Measurements from ENCODE around the gene SH3RF3. TPM values are rescaled to one million over a fixed set of nuclear protein-coding genes. Genes with fewer than 3 reads are reported as not detected.
A peak's percentile ranks its signal among the peaks of the same experiment; 100 is the strongest.

The SH3RF3 gene
- total and polyA plus RNA-seq, 3 experiments from 2014 or later, result 0.24 to 0.31 (median 0.27) TPM

DNA sequence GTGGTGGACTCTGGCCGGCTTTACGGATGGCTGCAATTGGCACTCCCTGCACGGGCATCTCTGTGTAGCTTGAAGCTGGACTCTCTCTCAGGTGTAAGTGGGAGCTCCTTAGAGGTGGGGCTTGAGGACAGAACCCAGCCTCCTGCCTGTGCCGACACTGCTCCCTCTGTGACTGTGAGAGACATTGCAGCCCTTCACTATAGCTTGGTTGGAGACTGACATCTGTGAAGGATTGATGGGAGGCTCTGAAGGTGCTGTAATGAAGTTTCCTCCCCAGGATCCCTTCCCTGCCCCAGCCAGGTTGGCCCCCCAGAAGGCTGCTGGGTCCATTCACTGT, 166.7 kb downstream of the SH3RF3 start:
- no peak overlapping the region for H3K4me3 Mint-ChIP-seq
- Histone ChIP-seq H3K36me3 (ENCODE audit: insufficient read depth, low read length) (no peaks in the 10 kb centered on the region), H3K9me3 (ENCODE audit: low read length) (no peaks in the 10 kb centered on the region), H3K27me3 (ENCODE audit: insufficient read depth, low read length, poor library complexity, severe bottlenecking) (no peaks in the 10 kb centered on the region), H3K4me3 (ENCODE audit: low read length) (no peak overlapping the region), H3K4me1 (ENCODE audit: insufficient read depth, low read length) (no peaks in the 10 kb centered on the region), H3K27ac (ENCODE audit: low read depth, low read length) (no peak overlapping the region)
- H3K4me1 Mint-ChIP-seq, result no peaks in the 10 kb centered on the region
- H3K27me3 Mint-ChIP-seq, result peaks cover 3 to 8% of the 10 kb centered on the region in 2 donors
- H3K9me3 Mint-ChIP-seq, result peaks cover 0 to 6% (median 0%) of the 10 kb centered on the region in 5 donors
- no peak overlapping the region for H3K27ac Mint-ChIP-seq
- POLR2A ChIA-PET, result no interaction called here
- CTCF ChIA-PET, result no interaction called here
- DNase-seq, result no peak
- H3K36me3 Mint-ChIP-seq, result no peaks in the 10 kb centered on the region

DNA sequence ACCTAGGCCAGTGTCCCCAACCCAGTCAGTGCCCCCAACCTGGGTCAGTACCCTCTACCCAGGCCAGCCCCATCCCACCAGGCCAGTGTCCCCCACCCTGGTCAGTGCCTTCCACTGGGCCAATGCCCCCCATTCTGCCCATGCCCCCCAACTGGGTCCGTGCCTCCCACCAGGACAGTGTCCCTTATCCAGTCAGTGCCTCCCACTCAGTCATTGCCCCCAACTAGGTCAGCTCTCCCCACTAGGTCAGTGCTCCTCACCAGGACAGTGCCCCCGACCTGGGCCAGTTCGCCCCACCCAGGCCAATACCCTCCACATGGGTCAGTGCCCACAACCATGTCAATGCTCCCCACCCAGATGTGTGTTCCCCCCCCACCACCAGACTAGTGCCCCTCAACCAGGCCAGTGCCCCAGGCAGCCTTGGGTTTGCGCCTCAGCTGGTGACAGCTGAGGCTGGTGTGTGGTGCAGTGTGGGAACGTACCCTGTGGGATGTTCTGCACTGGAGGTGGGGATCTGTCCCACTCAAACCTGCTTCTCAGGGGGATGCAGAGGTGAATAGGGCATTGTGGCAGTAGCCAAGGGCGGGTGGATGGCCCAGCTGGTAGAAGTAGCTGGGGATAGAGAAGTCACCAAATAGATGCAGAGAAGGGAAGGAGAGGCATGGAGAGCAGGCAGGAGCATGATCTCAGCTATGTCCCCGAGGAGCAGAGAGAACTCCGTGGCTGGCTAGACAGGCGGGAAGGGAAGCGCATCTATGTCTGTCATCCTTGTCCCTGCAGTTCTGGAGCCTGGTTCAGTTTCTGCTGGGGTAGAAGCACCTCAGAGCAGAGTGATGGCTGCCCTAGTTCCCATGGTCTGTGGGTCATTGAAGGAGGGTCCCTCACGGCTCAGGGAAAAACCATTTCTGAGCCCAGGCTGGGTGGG, 168.8 kb downstream of the SH3RF3 start:
- DNase-seq, result no peak
- H3K4me3 Mint-ChIP-seq, result no peak overlapping the region
- H3K36me3 Mint-ChIP-seq, result no peaks in the 10 kb centered on the region
- no peak overlapping the region for H3K27ac ChIP-seq (ENCODE audit: low read depth, low read length)
- H3K36me3 ChIP-seq (ENCODE audit: insufficient read depth, low read length), result no peaks in the 10 kb centered on the region
- no peaks in the 10 kb centered on the region for H3K4me1 Mint-ChIP-seq
- CTCF ChIA-PET, result no interaction called here
- H3K27me3 Mint-ChIP-seq, result peaks cover 3 to 4% of the 10 kb centered on the region in 2 donors
- no peak overlapping the region for H3K4me3 ChIP-seq (ENCODE audit: low read length)
- no peaks in the 10 kb centered on the region for H3K4me1 ChIP-seq (ENCODE audit: insufficient read depth, low read length)
- H3K9me3 ChIP-seq (ENCODE audit: low read length), result no peaks in the 10 kb centered on the region
- H3K27ac Mint-ChIP-seq, result peak overlapping the region in 1 of 8 donors; percentile 17
- H3K27me3 ChIP-seq (ENCODE audit: insufficient read depth, low read length, poor library complexity, severe bottlenecking), result no peaks in the 10 kb centered on the region
- POLR2A ChIA-PET, result no interaction called here
- H3K9me3 Mint-ChIP-seq, result peaks cover 0 to 6% (median 0%) of the 10 kb centered on the region in 5 donors

DNA sequence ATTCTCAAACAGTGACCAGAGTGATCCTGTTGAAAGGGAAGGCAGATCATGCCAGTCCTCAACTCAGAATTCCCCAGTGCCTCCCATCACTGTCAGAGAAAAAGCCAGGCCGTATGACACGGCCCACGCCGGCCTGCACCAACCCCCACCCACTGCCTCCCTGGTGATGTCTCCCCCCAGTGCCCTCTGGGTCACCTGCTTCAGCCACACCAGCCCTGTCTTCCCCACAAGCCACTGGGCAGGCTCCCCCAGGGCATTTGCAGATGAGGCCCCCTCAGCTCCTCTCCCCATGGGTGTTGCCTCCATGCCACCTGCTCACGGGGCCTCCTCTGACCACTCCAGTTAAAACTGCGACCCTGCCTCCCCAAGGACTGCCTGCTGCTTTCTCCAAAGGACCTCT, 169.8 kb downstream of the SH3RF3 start:
- no peaks in the 10 kb centered on the region for H3K36me3 Mint-ChIP-seq
- H3K9me3 ChIP-seq (ENCODE audit: low read length), result no peaks in the 10 kb centered on the region
- no peak overlapping the region for H3K4me3 Mint-ChIP-seq
- ChIA-PET POLR2A (no interaction called here), CTCF (no interaction called here)
- no peaks in the 10 kb centered on the region for H3K27me3 ChIP-seq (ENCODE audit: insufficient read depth, low read length, poor library complexity, severe bottlenecking)
- no peak overlapping the region for H3K4me3 ChIP-seq (ENCODE audit: low read length)
- no peak overlapping the region for H3K27ac ChIP-seq (ENCODE audit: low read depth, low read length)
- peak overlapping the region in 1 of 8 donors; percentile 12 for H3K27ac Mint-ChIP-seq
- DNase-seq, result no peak
- H3K9me3 Mint-ChIP-seq, result peaks cover 0 to 2% (median 0%) of the 10 kb centered on the region in 5 donors
- no peaks in the 10 kb centered on the region for H3K4me1 ChIP-seq (ENCODE audit: insufficient read depth, low read length)
- H3K27me3 Mint-ChIP-seq, result peaks cover 2 to 4% of the 10 kb centered on the region in 2 donors
- no peaks in the 10 kb centered on the region for H3K4me1 Mint-ChIP-seq
- H3K36me3 ChIP-seq (ENCODE audit: insufficient read depth, low read length), result no peaks in the 10 kb centered on the region

DNA sequence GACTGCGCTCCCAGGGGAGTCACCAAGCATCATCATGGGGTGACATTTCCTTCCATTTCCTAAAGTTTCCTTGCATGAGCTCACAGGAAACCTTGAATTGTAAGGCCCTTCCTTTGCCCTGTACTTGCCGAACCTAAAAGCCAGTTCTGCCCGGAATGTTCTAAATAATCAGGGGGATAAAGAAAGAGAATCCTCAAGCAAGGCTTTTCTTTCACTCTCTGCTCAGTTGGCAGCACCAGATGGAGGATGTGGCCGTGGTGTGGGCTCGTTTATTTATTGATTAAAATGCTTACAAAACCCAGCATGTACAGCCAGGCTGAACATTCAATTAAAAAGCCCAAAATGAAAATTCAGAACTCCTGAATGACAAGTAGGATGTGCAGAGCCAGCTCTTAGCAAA, 170.5 kb downstream of the SH3RF3 start:
- no peak overlapping the region for H3K4me3 ChIP-seq (ENCODE audit: low read length)
- H3K27ac Mint-ChIP-seq, result peak overlapping the region in 1 of 8 donors; percentile 35
- H3K27ac ChIP-seq (ENCODE audit: low read depth, low read length), result no peak overlapping the region
- no peaks in the 10 kb centered on the region for H3K27me3 ChIP-seq (ENCODE audit: insufficient read depth, low read length, poor library complexity, severe bottlenecking)
- H3K36me3 Mint-ChIP-seq, result no peaks in the 10 kb centered on the region
- no peaks in the 10 kb centered on the region for H3K9me3 Mint-ChIP-seq
- ChIA-PET POLR2A (no interaction called here), CTCF (no interaction called here)
- no peak for DNase-seq
- no peaks in the 10 kb centered on the region for H3K9me3 ChIP-seq (ENCODE audit: low read length)
- no peaks in the 10 kb centered on the region for H3K4me1 Mint-ChIP-seq
- H3K27me3 Mint-ChIP-seq, result peaks cover 2 to 7% of the 10 kb centered on the region in 2 donors
- H3K4me1 ChIP-seq (ENCODE audit: insufficient read depth, low read length), result no peaks in the 10 kb centered on the region
- H3K4me3 Mint-ChIP-seq, result no peak overlapping the region
- H3K36me3 ChIP-seq (ENCODE audit: insufficient read depth, low read length), result no peaks in the 10 kb centered on the region

DNA sequence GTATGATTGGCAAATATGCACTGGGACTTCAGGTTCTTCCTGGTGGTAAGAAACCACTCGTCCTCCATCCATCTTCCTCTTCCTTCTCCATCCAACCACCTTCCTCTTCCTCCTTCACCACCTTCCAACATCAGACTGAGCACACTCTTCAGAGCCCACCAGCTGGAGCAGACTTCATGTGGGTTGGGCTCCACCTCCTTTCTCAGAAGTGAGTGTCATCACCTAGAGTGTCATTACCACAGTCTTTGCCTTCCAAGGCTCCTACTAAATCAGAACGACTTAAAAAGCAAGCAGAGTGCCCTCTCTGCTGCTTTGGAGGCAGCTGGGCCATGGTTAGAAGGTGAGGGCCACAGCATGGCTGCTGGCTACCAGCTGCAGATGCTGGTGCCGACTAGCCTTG, 171.6 kb downstream of the SH3RF3 start:
- Mint-ChIP-seq H3K36me3 (no peaks in the 10 kb centered on the region), H3K27ac (no peak overlapping the region), H3K9me3 (no peaks in the 10 kb centered on the region), H3K4me3 (no peak overlapping the region), H3K4me1 (no peaks in the 10 kb centered on the region), H3K27me3 (peaks cover 2 to 7% of the 10 kb centered on the region in 2 donors)
- H3K27ac ChIP-seq (ENCODE audit: low read depth, low read length), result no peak overlapping the region
- ChIA-PET CTCF (no interaction called here), POLR2A (no interaction called here)
- H3K36me3 ChIP-seq (ENCODE audit: insufficient read depth, low read length), result no peaks in the 10 kb centered on the region
- no peaks in the 10 kb centered on the region for H3K4me1 ChIP-seq (ENCODE audit: insufficient read depth, low read length)
- H3K9me3 ChIP-seq (ENCODE audit: low read length), result no peaks in the 10 kb centered on the region
- no peak for DNase-seq
- H3K27me3 ChIP-seq (ENCODE audit: insufficient read depth, low read length, poor library complexity, severe bottlenecking), result no peaks in the 10 kb centered on the region
- H3K4me3 ChIP-seq (ENCODE audit: low read length), result no peak overlapping the region

DNA sequence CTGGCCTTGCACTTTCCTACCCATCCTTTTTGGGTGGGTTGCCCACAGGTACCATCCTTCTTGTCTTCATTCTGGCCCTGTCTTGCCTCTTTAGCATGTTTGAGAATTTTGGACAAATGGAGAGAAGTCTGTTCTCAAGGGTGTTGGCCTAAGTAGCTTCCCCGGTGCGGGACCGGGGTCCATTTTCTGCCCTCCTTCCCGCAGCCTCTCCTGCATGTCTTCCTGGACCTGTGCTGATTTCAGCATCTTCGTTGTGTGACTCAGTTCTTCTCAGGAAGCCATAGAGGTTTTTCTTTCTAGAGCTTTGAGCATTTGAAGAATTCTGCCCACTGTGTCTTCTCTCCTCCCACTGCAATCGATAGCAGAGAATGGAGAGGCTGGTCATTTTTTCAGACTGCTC, 172.7 kb downstream of the SH3RF3 start:
- Histone ChIP-seq H3K36me3 (ENCODE audit: insufficient read depth, low read length) (no peaks in the 10 kb centered on the region), H3K4me1 (ENCODE audit: insufficient read depth, low read length) (no peaks in the 10 kb centered on the region), H3K9me3 (ENCODE audit: low read length) (no peaks in the 10 kb centered on the region), H3K27me3 (ENCODE audit: insufficient read depth, low read length, poor library complexity, severe bottlenecking) (no peaks in the 10 kb centered on the region), H3K27ac (ENCODE audit: low read depth, low read length) (no peak overlapping the region), H3K4me3 (ENCODE audit: low read length) (no peak overlapping the region)
- ChIA-PET POLR2A (no interaction called here), CTCF (no interaction called here)
- no peak for DNase-seq
- H3K36me3 Mint-ChIP-seq, result no peaks in the 10 kb centered on the region
- peaks cover 2 to 12% of the 10 kb centered on the region in 2 donors for H3K27me3 Mint-ChIP-seq
- no peaks in the 10 kb centered on the region for H3K9me3 Mint-ChIP-seq
- H3K4me3 Mint-ChIP-seq, result no peak overlapping the region
- H3K27ac Mint-ChIP-seq, result no peak overlapping the region
- H3K4me1 Mint-ChIP-seq, result no peaks in the 10 kb centered on the region

DNA sequence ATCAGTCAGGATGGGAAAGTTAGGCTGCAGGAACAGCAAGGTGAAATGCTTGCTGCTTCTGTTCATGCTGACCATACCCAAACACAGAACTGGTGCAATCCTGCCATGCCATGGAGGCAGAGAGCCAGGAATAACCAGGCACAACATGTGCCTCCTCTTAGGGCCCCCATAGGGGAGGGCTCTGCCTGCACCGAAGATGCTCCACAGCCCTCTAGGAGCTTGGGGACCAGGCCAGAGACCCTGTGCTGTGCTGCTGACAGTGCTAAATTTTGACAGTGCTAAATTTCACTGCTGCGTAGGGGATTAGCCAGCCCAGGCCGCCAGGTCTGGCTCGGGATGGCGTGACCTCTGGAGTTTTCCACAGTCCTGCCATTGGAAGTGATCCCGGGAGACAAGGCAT, 173.3 kb downstream of the SH3RF3 start:
- no peak overlapping the region for H3K4me3 ChIP-seq (ENCODE audit: low read length)
- H3K36me3 ChIP-seq (ENCODE audit: insufficient read depth, low read length), result no peaks in the 10 kb centered on the region
- no peak overlapping the region for H3K4me3 Mint-ChIP-seq
- H3K4me1 Mint-ChIP-seq, result no peaks in the 10 kb centered on the region
- H3K9me3 Mint-ChIP-seq, result no peaks in the 10 kb centered on the region
- ChIA-PET CTCF (no interaction called here), POLR2A (no interaction called here)
- no peaks in the 10 kb centered on the region for H3K27me3 ChIP-seq (ENCODE audit: insufficient read depth, low read length, poor library complexity, severe bottlenecking)
- no peaks in the 10 kb centered on the region for H3K9me3 ChIP-seq (ENCODE audit: low read length)
- H3K36me3 Mint-ChIP-seq, result no peaks in the 10 kb centered on the region
- no peak for DNase-seq
- H3K27ac ChIP-seq (ENCODE audit: low read depth, low read length), result no peak overlapping the region
- no peaks in the 10 kb centered on the region for H3K4me1 ChIP-seq (ENCODE audit: insufficient read depth, low read length)
- peaks cover 2 to 13% of the 10 kb centered on the region in 2 donors for H3K27me3 Mint-ChIP-seq
- H3K27ac Mint-ChIP-seq, result no peak overlapping the region

DNA sequence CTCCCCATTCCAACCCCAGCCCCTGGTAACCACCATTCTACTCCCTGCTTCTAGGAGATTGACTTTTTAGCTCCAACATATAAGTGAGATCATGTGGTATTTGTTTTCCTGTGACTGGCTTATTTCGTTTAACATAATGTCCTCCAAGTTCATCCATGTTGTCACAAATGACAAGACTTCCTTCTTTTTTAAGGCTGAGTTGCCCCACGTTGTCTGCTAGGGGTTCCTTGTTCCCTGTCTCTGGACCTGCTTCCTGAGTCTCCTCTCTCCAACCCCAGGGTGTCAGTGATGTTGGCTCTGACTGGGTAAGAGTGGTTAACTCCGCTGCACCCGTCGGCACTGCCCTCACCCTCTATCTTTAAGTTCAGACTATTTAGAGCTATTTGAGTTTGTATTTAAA, 175.2 kb downstream of the SH3RF3 start:
- Mint-ChIP-seq H3K4me3 (no peak overlapping the region), H3K36me3 (no peaks in the 10 kb centered on the region), H3K27ac (no peak overlapping the region), H3K4me1 (no peaks in the 10 kb centered on the region), H3K9me3 (no peaks in the 10 kb centered on the region), H3K27me3 (peaks cover 0 to 9% of the 10 kb centered on the region in 2 donors)
- no peaks in the 10 kb centered on the region for H3K4me1 ChIP-seq (ENCODE audit: insufficient read depth, low read length)
- no peak overlapping the region for H3K4me3 ChIP-seq (ENCODE audit: low read length)
- DNase-seq, result no peak
- H3K27ac ChIP-seq (ENCODE audit: low read depth, low read length), result no peak overlapping the region
- ChIA-PET POLR2A (no interaction called here), CTCF (no interaction called here)
- no peaks in the 10 kb centered on the region for H3K36me3 ChIP-seq (ENCODE audit: insufficient read depth, low read length)
- no peaks in the 10 kb centered on the region for H3K9me3 ChIP-seq (ENCODE audit: low read length)
- H3K27me3 ChIP-seq (ENCODE audit: insufficient read depth, low read length, poor library complexity, severe bottlenecking), result no peaks in the 10 kb centered on the region

Measured in CD8-positive, alpha-beta memory T cell (primary cell).